Measurements from ENCODE around the gene GSK3B.

GSK3B gene

GRCh38 chr3:119870512-119870911, 223.7 kb downstream of the GSK3B start:
- no peak for DNase-seq

DNA sequence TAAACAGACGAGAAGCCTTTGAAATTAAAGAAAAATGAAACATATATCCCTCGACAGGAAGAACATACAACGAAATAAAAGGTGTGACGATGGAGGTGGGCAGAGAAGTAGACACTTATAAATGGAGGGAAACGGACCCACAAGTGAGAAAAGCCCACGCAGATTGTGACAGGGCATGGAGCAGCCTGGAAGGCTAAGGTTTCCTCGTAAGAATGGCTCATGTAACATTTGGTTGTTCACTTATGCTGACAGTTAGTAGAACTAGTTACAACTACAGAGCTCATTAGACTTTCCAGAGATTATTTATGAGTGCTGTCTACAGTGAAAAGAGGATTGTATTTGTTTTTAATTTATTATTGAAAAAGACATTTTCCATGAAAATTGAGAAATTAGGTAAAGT, 229.8 kb downstream of the GSK3B start:
- DNase-seq = no peak

DNA sequence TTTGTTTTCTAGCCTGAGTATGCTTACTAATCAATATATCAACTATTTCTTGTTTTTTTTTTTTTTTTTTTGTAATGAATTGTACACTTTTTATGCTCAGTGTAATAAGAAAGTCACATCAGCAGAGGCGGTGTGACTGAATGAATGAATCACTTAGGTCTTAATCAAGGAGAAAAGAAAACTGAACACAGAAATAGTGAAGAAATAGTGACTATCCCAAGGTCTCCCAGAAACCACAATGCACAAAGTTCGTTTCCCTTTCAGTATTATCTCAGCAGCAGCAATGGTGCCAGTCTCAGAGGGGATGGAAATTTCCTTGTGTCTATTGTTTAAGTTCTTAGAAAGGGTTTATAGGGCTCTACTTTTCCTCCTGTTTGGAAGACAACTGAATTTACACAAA, 231.6 kb downstream of the GSK3B start:
- DNase-seq = no peak

DNA sequence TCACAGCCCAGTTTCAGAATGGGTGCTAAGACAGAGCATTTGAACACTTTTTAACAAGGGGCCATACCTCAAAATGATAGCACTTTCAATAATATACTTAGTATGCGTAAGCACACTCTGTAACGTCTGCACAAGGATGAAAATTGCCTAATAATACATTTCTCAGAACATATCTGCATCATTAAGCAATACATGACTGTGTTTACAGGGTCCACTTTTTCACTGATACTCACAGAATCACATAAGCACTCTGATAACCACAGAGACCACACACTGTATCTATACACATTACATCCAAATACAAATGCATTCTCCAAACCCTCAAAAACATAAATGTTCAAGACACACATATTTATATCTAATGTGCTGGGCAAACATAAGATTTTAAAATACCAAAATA, 232.6 kb downstream of the GSK3B start:
- DNase-seq = no peak

GRCh38 chr3:119859728-119860127, 234.5 kb downstream of the GSK3B start:
- DNase-seq = no peak

DNA sequence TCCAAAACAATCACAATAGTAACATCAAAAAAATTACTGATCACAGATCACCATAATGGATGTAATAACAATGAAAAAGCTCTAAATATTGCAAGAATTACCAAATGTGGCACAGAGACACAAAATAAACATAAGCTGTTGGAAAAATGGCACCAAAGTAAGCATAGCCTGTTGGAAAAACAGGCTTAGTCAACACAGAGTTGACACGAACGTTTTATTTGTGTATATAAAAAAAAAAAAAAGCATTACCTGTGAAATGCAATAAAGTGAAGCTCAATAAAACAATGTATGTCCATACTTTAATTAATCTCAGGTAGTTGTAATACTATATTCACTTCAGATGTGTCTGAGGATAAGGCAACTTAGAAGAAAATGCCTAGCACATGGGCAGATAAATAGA, 235.3 kb downstream of the GSK3B start:
- no peak for DNase-seq

DNA sequence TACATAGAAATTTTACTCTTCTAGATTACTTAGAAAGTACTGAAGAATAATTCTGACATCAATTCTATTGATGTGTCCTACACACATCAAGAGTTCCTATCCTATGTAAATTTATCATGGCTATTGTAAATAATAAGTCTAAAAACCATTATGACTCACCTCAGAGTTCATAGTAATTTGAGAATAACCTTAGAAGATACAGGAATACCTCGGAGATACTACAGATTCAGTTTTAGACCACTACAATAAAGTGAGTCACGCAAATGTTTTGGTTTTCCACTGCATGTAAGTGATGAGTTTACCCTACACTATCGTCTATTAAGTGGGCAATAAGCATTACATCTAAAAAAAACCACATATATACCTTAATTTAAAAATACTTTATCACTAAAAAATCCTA, 237.6 kb downstream of the GSK3B start:
- DNase-seq = no peak

DNA sequence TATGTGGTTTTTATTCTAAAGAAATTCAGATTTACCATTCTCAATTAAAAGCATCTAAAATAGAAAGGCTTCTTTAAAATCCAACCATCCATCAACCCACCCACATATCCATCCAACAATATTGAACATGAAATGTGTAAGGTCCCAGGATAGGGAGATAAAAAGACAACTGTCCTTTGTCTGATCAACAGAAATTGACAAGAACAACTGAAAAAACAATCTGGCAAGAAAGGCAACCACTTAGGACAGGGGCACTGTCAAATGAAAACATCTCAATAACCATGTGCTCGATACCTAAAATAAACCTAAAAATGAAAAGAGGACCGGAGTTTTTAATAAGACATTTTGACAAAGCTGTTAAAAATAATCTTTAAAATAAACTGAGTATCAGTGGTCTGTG, 245.1 kb downstream of the GSK3B start:
- DNase-seq = no peak

GRCh38 chr3:119841808-119842471, 252.3 kb downstream of the GSK3B start:
- DNase-seq = no peak

GRCh38 chr3:119835556-119835955, 258.7 kb downstream of the GSK3B start:
- DNase-seq = no peak

- no peak for DNase-seq
These were observed 259.4 kb downstream of the GSK3B start for GRCh38 chr3:119834754-119835370.

GRCh38 chr3:119831941-119832371, 262.3 kb downstream of the GSK3B start:
- DNase-seq = no peak

- DNase-seq = no peak
These were observed 263.2 kb downstream of the GSK3B start for GRCh38 chr3:119831022-119831421.

DNA sequence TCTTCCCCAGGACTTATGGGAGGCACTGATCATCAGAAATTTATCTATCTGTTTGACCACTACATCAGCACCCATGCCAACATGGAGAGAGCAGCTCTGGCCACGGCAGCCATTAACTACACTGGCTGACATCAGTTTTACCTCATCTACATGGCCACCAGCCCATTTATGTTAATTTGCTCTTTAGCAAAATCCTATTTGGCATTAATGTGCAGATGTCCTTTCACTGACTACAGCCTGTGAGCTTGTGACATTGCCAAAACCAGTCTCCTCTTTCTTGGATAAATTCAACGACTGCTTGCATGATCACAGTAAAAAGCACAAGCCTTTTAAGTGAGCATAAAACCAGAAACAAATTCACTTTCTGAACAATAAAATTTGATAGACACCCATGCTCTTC, 264.8 kb downstream of the GSK3B start:
- DNase-seq = no peak

GRCh38 chr3:119826711-119827608, 267.3 kb downstream of the GSK3B start:
- DNase-seq = no peak

- no peak for DNase-seq
These were observed 268.4 kb downstream of the GSK3B start for GRCh38 chr3:119825820-119826219.

- DNase-seq = no peak
These were observed 274.4 kb downstream of the GSK3B start for GRCh38 chr3:119819806-119820205.

- DNase-seq = no peak
These were observed 275.3 kb downstream of the GSK3B start for GRCh38 chr3:119818937-119819336.

DNA sequence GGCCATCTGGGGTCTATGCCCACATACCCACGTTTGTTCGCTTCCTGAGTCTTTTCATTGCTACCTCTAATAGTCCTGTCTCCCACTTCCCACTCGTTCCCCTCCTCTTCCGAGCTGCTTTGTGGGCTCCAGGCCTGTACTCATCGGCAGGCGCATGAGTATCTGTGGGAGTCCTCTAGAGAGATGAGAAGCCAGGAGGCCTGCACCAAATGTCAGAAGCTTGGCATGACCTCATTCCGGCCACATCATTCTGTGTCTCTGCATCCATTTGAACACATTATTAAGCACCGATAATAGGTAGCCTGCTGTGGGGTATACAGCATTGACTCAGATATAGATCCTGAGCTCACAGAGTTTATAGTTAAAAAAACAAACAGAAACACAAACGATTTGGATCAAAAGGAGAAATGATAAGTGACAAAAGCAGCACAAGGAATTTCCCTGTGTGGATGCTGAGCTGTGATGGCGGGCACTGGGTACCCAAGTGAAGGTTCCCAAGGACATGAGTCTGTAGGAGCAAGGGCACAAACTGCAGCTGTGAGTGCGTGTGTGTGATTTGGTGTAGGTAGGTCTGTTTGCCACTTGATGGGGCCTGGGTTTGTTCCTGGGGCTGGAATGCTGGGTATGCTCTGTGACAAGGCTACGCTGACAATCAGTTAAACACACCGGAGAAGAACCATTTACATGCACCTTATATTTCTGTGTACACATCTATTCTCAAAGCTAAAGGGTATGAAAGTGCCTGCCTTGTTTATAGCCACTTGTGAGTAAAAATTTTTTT, 276.5 kb downstream of the GSK3B start:
- no peak for DNase-seq

DNA sequence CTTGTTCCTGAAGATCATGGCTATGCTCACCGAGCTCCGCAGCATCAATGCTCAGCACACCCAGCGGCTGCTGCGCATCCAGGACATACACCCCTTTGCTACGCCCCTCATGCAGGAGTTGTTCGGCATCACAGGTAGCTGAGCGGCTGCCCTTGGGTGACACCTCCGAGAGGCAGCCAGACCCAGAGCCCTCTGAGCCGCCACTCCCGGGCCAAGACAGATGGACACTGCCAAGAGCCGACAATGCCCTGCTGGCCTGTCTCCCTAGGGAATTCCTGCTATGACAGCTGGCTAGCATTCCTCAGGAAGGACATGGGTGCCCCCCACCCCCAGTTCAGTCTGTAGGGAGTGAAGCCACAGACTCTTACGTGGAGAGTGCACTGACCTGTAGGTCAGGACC, 277.2 kb downstream of the GSK3B start:
- DNase-seq = no peak

DNA sequence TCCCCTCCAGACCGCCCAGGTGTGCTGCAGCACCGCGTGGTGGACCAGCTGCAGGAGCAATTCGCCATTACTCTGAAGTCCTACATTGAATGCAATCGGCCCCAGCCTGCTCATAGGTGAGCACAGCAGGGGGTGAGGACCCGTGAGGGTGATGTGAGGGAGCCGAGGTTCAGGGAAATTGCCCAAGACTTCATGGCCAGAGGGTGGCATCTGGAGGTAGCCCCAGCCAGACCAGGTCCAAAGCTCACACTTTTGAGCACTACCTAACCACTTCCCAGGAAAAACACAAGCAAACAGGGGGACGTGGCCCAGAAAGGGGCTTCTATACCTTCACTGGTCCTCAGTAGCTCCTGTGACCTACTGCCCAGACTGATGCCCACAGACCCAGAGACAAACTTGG, 278.5 kb downstream of the GSK3B start:
- DNase-seq = no peak

- DNase-seq = no peak
These were observed 281.7 kb downstream of the GSK3B start for GRCh38 chr3:119812491-119813058.

- DNase-seq = no peak
These were observed 284.2 kb downstream of the GSK3B start for GRCh38 chr3:119810018-119810435.

Measured in NK-92 treated with Interleukin-12 subunit alpha and Interleukin-12 subunit beta, amount 100 ng/mL, for 24 hours (cell line).